Naive thymus-derived CD4-positive, alpha-beta T cell (primary cell): ENCODE measurements around the gene PRRC2C. TPM values are rescaled to one million over a fixed set of nuclear protein-coding genes. Genes with fewer than 3 reads are reported as not detected.

ENCODE experiments used
- ATAC-seq: fragments of 150-1000 bp; cut with Tn5 transposase; 2 replicates; pipeline ENCODE4 v1.10.0; 2021; ENCODE audit warnings: mild to moderate bottlenecking, moderate library complexity
- CTCF ChIA-PET: fragments of 350-600 bp; sonication (Branson Sonifier 250); formaldehyde crosslinking; loops from one replicate; lab custom pipeline; 2021; ENCODE audit warnings: antibody characterized with exemption; lab: Charles Lee
- POLR2A ChIA-PET: fragments of 350-600 bp; sonication (Branson Sonifier 250); formaldehyde crosslinking; loops from one replicate; lab custom pipeline; 2021; ENCODE audit warnings: antibody characterized with exemption, inconsistent platforms; lab: Charles Lee
- DNase-seq, 9 donors: peaks; one replicate each; pipeline versions ENCODE4 v3.0.0 to v3.0.0-alpha.2; 2020 to 2022; ENCODE audit warnings: mixed read lengths in 1 of 9
- H3K27ac ChIP-seq: one replicate; pipeline ENCODE4 v1.7.0; 2013; ENCODE audit warnings: mild to moderate bottlenecking, low read depth, low read length, moderate library complexity
- H3K27me3 ChIP-seq, 2 donors: one replicate each; pipeline ENCODE4 v1.7.0; 2013; ENCODE audit warnings: low read length in 2 of 2, mild to moderate bottlenecking in 2 of 2, moderate library complexity in 2 of 2; ENCODE audit not compliant: control insufficient read depth in 2 of 2, insufficient read depth in 2 of 2
- H3K36me3 ChIP-seq, 3 experiments: 1 replicate in 2 of 3; 2 replicates in 1 of 3; pipeline ENCODE4 v1.7.0; 2013; ENCODE audit warnings: low read length in 3 of 3, mild to moderate bottlenecking in 3 of 3, moderate library complexity in 1 of 3; ENCODE audit not compliant: insufficient read depth in 3 of 3, control insufficient read depth in 2 of 3
- H3K4me1 ChIP-seq, 2 donors: one replicate each; pipeline ENCODE4 v1.7.0; 2013; ENCODE audit warnings: low read length in 2 of 2, mild to moderate bottlenecking in 2 of 2, moderate library complexity in 1 of 2; ENCODE audit not compliant: control insufficient read depth in 2 of 2, insufficient read depth in 2 of 2
- H3K4me3 ChIP-seq: 2 replicates; pipeline ENCODE4 v1.7.0; 2013; ENCODE audit warnings: mild to moderate bottlenecking, low read length
- H3K9me3 ChIP-seq, 3 experiments: 1 replicate in 2 of 3; 2 replicates in 1 of 3; pipeline ENCODE4 v1.7.0; 2013; ENCODE audit warnings: low read length in 3 of 3; ENCODE audit not compliant: control insufficient read depth in 2 of 3
- H3K27ac Mint-ChIP-seq, 9 donors: one replicate each; pipeline ENCODE4 v1.8.0; 2020 to 2022; ENCODE audit warnings: mixed read lengths in 9 of 9, mild to moderate bottlenecking in 8 of 9, moderate library complexity in 5 of 9, inconsistent platforms in 2 of 9
- H3K27me3 Mint-ChIP-seq, 5 donors: one replicate each; pipeline ENCODE4 v1.8.0; 2021 to 2022; ENCODE audit warnings: mixed read lengths in 5 of 5, mild to moderate bottlenecking in 1 of 5
- H3K36me3 Mint-ChIP-seq, 5 donors: one replicate each; pipeline ENCODE4 v1.8.0; 2020 to 2022; ENCODE audit warnings: mixed read lengths in 5 of 5, mild to moderate bottlenecking in 3 of 5, inconsistent platforms in 1 of 5
- H3K4me1 Mint-ChIP-seq, 7 donors: one replicate each; pipeline ENCODE4 v1.8.0; 2020 to 2022; ENCODE audit warnings: mixed read lengths in 7 of 7, mild to moderate bottlenecking in 3 of 7, inconsistent platforms in 1 of 7
- H3K4me3 Mint-ChIP-seq, 10 donors: one replicate each; pipeline ENCODE4 v1.8.0; 2020 to 2022; ENCODE audit warnings: mild to moderate bottlenecking in 10 of 10, mixed read lengths in 10 of 10, moderate library complexity in 6 of 10, inconsistent platforms in 2 of 10
- H3K9me3 Mint-ChIP-seq, 11 donors: one replicate each; pipeline ENCODE4 v1.8.0; 2020 to 2022; ENCODE audit warnings: mixed read lengths in 11 of 11, mild to moderate bottlenecking in 4 of 11, inconsistent platforms in 1 of 11, moderate library complexity in 1 of 11
- intact Hi-C, 2 donors: fragments of 100-400 bp; cut with micrococcal nuclease; formaldehyde crosslinking; loops; one replicate each; pipeline ENCODE4 v1.15.1; 2023
- polyA plus RNA-seq, 2 donors: library from polyadenylated mRNA; unstranded; fragments of 300-500 nt; fragmentation: Illumina TruSeq; gene quantifications; one replicate each; pipeline ENCODE4 v1.2.3, GENCODE V29; 2021
- total RNA-seq, 6 experiments: library from RNA in 5 of 6; stranded (reverse) in 5 of 6; gene quantifications; 1 replicate in 5 of 6; 2 replicates in 1 of 6; pipeline ENCODE4 v1.2.3 and lab custom pipeline; 2021 to 2026

The PRRC2C gene
- total and polyA plus RNA-seq, 7 experiments from 2014 or later, result 45.2 to 341 (median 285) TPM

DNA sequence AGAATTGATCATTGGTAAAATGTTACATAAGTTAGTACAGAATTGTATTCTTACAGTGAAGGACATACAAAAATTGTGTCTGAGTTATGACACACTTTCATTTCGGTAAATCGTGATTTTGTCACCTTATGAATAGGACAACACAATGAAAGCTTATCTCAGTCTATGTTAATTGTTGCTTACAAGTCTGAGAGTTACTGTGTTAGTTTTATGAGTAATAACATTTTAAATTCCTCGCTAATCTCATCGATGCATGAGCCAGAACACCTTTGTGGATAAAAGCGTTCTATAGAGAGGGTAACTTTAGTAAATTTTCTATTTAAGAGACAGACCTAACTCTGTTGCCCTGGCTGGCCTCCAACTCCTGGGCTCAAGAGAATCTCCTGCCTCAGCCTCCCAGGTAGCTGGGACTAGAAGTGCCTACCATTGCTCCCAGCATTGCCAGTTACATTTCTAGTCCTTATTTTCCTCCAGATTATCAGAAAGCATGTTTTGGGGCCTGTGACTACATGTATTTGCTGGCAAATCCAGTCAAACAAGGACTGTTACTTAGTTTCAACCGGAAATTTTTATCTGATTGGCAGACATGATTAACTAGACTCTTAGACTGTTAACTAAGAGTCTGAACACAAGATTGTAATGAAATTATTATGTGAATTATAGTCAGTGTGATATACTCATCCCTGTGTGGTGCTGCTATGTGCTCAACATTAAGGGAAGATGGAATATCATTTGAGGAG is 3.0 kb downstream of the PRRC2C start:
- ChIA-PET CTCF (no interaction called here), POLR2A (interaction anchor here (1.6 kb wide), 1 partner anchor 12 kb away, joined by 3 read pairs; no protein-coding TSS in a partner anchor)
- Histone ChIP-seq H3K27me3 (no peaks in the 10 kb centered on the region), H3K9me3 (no peaks in the 10 kb centered on the region), H3K27ac (peak overlapping the region; percentile 99), H3K36me3 (peaks cover 0 to 12% (median 5%) of the 10 kb centered on the region in 3 experiments), H3K4me3 (no peak overlapping the region), H3K4me1 (peaks cover 47 to 56% of the 10 kb centered on the region in 2 donors)
- peaks cover 59 to 82% (median 77%) of the 10 kb centered on the region in 7 donors for H3K4me1 Mint-ChIP-seq
- H3K4me3 Mint-ChIP-seq, result peak overlapping the region; percentile 35 to 99 (median 94)
- intact Hi-C loops, result loop anchor here (5.0 to 10.0 kb wide), 12 partner anchors 39 to 2001 kb away; partner anchors contain the start of genes PIGC (in 2 of the 2), SLC19A2 (in 2 of the 2), DNM3 (in 1 of the 2) and FMO1 (in 1 of the 2)
- H3K27ac Mint-ChIP-seq, result peak overlapping the region in 8 of 9 donors; percentile 5 to 100 (median 84)
- peaks cover 0 to 5% (median 0%) of the 10 kb centered on the region in 11 donors for H3K9me3 Mint-ChIP-seq
- no peak for DNase-seq
- peaks cover 0 to 21% (median 12%) of the 10 kb centered on the region in 5 donors for H3K36me3 Mint-ChIP-seq
- H3K27me3 Mint-ChIP-seq, result no peaks in the 10 kb centered on the region
- ATAC-seq, result no peak

DNA sequence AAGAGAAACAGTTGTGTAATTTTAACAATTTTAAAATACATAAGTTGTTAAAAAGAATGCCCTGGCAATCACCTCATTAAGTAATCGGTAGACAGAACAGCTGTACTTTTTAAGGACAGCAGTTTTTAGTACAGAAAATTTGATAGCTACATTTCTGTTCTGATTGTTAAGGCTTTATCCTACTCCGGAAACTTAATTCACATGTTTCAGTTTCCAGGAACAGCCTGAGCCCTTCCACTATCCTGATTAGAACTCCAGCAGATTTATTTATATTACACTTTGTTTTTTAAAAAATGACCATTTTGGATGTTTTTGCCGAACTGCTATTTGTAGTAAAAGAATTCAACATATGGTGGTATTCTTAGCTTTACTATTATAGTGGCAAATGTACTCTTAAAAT is 8.7 kb downstream of the PRRC2C start:
- ChIA-PET CTCF (interaction anchor here (0.8 kb wide), 1 partner anchor 9 kb away, joined by 3 read pairs; no protein-coding TSS in a partner anchor), POLR2A (interaction anchor here (0.7 kb wide), 1 partner anchor 15 kb away, joined by 3 read pairs; no protein-coding TSS in a partner anchor)
- peaks cover 64 to 99% (median 89%) of the 10 kb centered on the region in 7 donors for H3K4me1 Mint-ChIP-seq
- Histone ChIP-seq H3K4me3 (no peak overlapping the region), H3K4me1 (peaks cover 51 to 59% of the 10 kb centered on the region in 2 donors), H3K36me3 (peaks cover 0 to 23% (median 5%) of the 10 kb centered on the region in 3 experiments), H3K27ac (no peak overlapping the region), H3K9me3 (no peaks in the 10 kb centered on the region), H3K27me3 (no peaks in the 10 kb centered on the region)
- no peaks in the 10 kb centered on the region for H3K27me3 Mint-ChIP-seq
- peaks cover 0 to 1% (median 0%) of the 10 kb centered on the region in 11 donors for H3K9me3 Mint-ChIP-seq
- H3K4me3 Mint-ChIP-seq, result peak overlapping the region in 8 of 10 donors; percentile 10 to 66 (median 54)
- H3K36me3 Mint-ChIP-seq, result peaks cover 0 to 42% (median 18%) of the 10 kb centered on the region in 5 donors
- no peak for ATAC-seq
- H3K27ac Mint-ChIP-seq, result peak overlapping the region in 4 of 9 donors; percentile 40 to 60 (median 54)
- intact Hi-C loops, result loop anchor here in 1 of 2 donors (1.0 kb wide), 1 partner anchor 10 kb away; no protein-coding TSS in a partner anchor
- no peak for DNase-seq

- peaks cover 0 to 27% (median under 1%) of the 10 kb centered on the region in 3 experiments for H3K36me3 ChIP-seq
- H3K4me3 ChIP-seq, result no peak overlapping the region
- Mint-ChIP-seq H3K27me3 (no peaks in the 10 kb centered on the region), H3K4me3 (peak overlapping the region in 9 of 10 donors; percentile 34 to 66 (median 48)), H3K36me3 (peaks cover 0 to 49% (median 26%) of the 10 kb centered on the region in 5 donors), H3K9me3 (peaks cover 0 to 4% (median 0%) of the 10 kb centered on the region in 11 donors), H3K27ac (peak overlapping the region in 5 of 9 donors; percentile 6 to 85 (median 52)), H3K4me1 (peaks cover 66 to 99% (median 90%) of the 10 kb centered on the region in 7 donors)
- DNase-seq (no peak), ATAC-seq (no peak)
- POLR2A ChIA-PET, result interaction anchor here (0.9 kb wide), 1 partner anchor 11 kb away, joined by 3 read pairs; no protein-coding TSS in a partner anchor
- CTCF ChIA-PET, result no interaction called here
- H3K27ac ChIP-seq, result peak overlapping the region; percentile 19
- no peaks in the 10 kb centered on the region for H3K9me3 ChIP-seq
- no peaks in the 10 kb centered on the region for H3K27me3 ChIP-seq
- intact Hi-C loops, result loop anchor here in 1 of 2 donors (1.0 kb wide), 1 partner anchor 9 kb away; no protein-coding TSS in a partner anchor
- H3K4me1 ChIP-seq, result peaks cover 40 to 45% of the 10 kb centered on the region in 2 donors
These were observed 10.1 kb downstream of the PRRC2C start for GRCh38 chr1:171495444-171495843.

GRCh38 chr1:171500304-171500703 is 15.0 kb downstream of the PRRC2C start:
- no peaks in the 10 kb centered on the region for H3K27me3 Mint-ChIP-seq
- Histone ChIP-seq H3K4me1 (peaks cover 26 to 37% of the 10 kb centered on the region in 2 donors), H3K27me3 (no peaks in the 10 kb centered on the region), H3K9me3 (no peaks in the 10 kb centered on the region), H3K36me3 (peaks cover 0 to 28% (median 0%) of the 10 kb centered on the region in 3 experiments), H3K4me3 (no peak overlapping the region), H3K27ac (no peak overlapping the region)
- ChIA-PET POLR2A (interaction anchor here (1.1 to 1.5 kb wide), 2 partner anchors 13 to 15 kb away, joined by 3 read pairs; partner anchors contain the start of gene PRRC2C), CTCF (no interaction called here)
- peaks cover 66 to 97% (median 91%) of the 10 kb centered on the region in 7 donors for H3K4me1 Mint-ChIP-seq
- peaks cover 4 to 66% (median 29%) of the 10 kb centered on the region in 5 donors for H3K36me3 Mint-ChIP-seq
- ATAC-seq (no peak), DNase-seq (no peak)
- peaks cover 0 to 4% (median 0%) of the 10 kb centered on the region in 11 donors for H3K9me3 Mint-ChIP-seq
- peak overlapping the region in 3 of 9 donors; percentile 54 to 65 (median 55) for H3K27ac Mint-ChIP-seq
- H3K4me3 Mint-ChIP-seq, result peak overlapping the region in 4 of 10 donors; percentile 8 to 61 (median 34)
- intact Hi-C loops, result loop anchor here in 1 of 2 donors (2.0 kb wide), 1 partner anchor 14 kb away; no protein-coding TSS in a partner anchor

- Histone ChIP-seq H3K36me3 (peaks cover 0 to 28% (median 0%) of the 10 kb centered on the region in 3 experiments), H3K4me1 (peaks cover 26 to 34% of the 10 kb centered on the region in 2 donors), H3K4me3 (no peak overlapping the region), H3K9me3 (no peaks in the 10 kb centered on the region), H3K27ac (no peak overlapping the region), H3K27me3 (no peaks in the 10 kb centered on the region)
- ChIA-PET CTCF (no interaction called here), POLR2A (interaction anchor here (1.0 to 1.5 kb wide), 3 partner anchors 13 to 15 kb away, joined by 3 read pairs; partner anchors contain the start of gene PRRC2C)
- peaks cover 66 to 97% (median 91%) of the 10 kb centered on the region in 7 donors for H3K4me1 Mint-ChIP-seq
- DNase-seq (no peak), ATAC-seq (peak; percentile 17)
- peak overlapping the region in 8 of 10 donors; percentile 8 to 58 (median 42) for H3K4me3 Mint-ChIP-seq
- intact Hi-C loops, result loop anchor here in 1 of 2 donors (2.0 kb wide), 1 partner anchor 14 kb away; no protein-coding TSS in a partner anchor
- peak overlapping the region in 5 of 9 donors; percentile 36 to 88 (median 55) for H3K27ac Mint-ChIP-seq
- peaks cover 4 to 63% (median 29%) of the 10 kb centered on the region in 5 donors for H3K36me3 Mint-ChIP-seq
- peaks cover 0 to 4% (median 0%) of the 10 kb centered on the region in 11 donors for H3K9me3 Mint-ChIP-seq
- no peaks in the 10 kb centered on the region for H3K27me3 Mint-ChIP-seq
These were observed 15.5 kb downstream of the PRRC2C start for GRCh38 chr1:171500803-171501202.
